Neural cell (in vitro differentiated cells): ENCODE data around the gene NFKBIA. TPM values are rescaled to one million over a fixed set of nuclear protein-coding genes. Genes with fewer than 3 reads are reported as not detected.

Experiments used
- H2AFZ ChIP-seq: fragments of 200-600, 300-800 bp; sonication (generic), shearing (Covaris generic); 2 replicates; pipeline ENCODE4 v1.6.0; 2014; ENCODE audit warnings: low read depth, mild to moderate bottlenecking, antibody characterized with exemption, low read length, moderate library complexity
- H3F3A ChIP-seq: fragments of 200-600 bp; shearing (Covaris generic); 2 replicates; pipeline ENCODE4 v1.6.1; 2016; ENCODE audit warnings: mild to moderate bottlenecking, moderate library complexity, mixed read lengths, antibody characterized with exemption, low read length; ENCODE audit not compliant: insufficient read depth, poor library complexity, severe bottlenecking
- H3K27ac ChIP-seq: fragments of 200-600, 300-800 bp; sonication (generic), shearing (Covaris generic); 2 replicates; pipeline ENCODE4 v1.5.1; 2014; ENCODE audit warnings: mild to moderate bottlenecking, low read length, moderate library complexity
- H3K27me3 ChIP-seq: fragments of 300-800, 200-600 bp; sonication (generic), shearing (Covaris generic); 2 replicates; pipeline ENCODE4 v1.6.0; 2014; ENCODE audit warnings: mild to moderate bottlenecking, low read depth, low read length, moderate library complexity; ENCODE audit not compliant: insufficient read depth
- H3K36me3 ChIP-seq: fragments of 300-800, 200-600 bp; sonication (generic), shearing (Covaris generic); 2 replicates; pipeline ENCODE4 v1.5.1; 2014; ENCODE audit warnings: mild to moderate bottlenecking, antibody characterized with exemption, low read length, moderate library complexity; ENCODE audit not compliant: insufficient read depth
- H3K4me2 ChIP-seq: fragments of 300-800, 200-600 bp; sonication (generic), shearing (Covaris generic); 2 replicates; pipeline ENCODE4 v1.6.0; 2014; ENCODE audit warnings: mild to moderate bottlenecking, low read length
- H3K4me3 ChIP-seq: fragments of 300-800, 200-600 bp; sonication (generic), shearing (Covaris generic); 2 replicates; pipeline ENCODE4 v1.5.1; 2014; ENCODE audit warnings: mild to moderate bottlenecking, low read length, moderate library complexity
- H3K79me2 ChIP-seq: fragments of 200-600 bp; shearing (Covaris generic); replicated peaks from 2 replicates; pipeline ENCODE4 v1.6.0; 2014; ENCODE audit warnings: mild to moderate bottlenecking, low read length, moderate library complexity; ENCODE audit not compliant: insufficient read depth
- H3K9ac ChIP-seq: fragments of 300-800, 200-600 bp; sonication (generic), shearing (Covaris generic); 2 replicates; pipeline ENCODE4 v1.6.1; 2016; ENCODE audit warnings: mild to moderate bottlenecking, low read length, mixed read lengths
- H3K9me2 ChIP-seq: fragments of 200-600 bp; shearing (Covaris generic); 2 replicates; pipeline ENCODE4 v1.6.1; 2016; ENCODE audit warnings: mild to moderate bottlenecking, low read length, mixed read lengths; ENCODE audit not compliant: insufficient read depth
- H3K9me3 ChIP-seq: fragments of 200-600, 300-800 bp; sonication (generic), shearing (Covaris generic); 2 replicates; pipeline ENCODE4 v1.6.1; 2016; ENCODE audit warnings: mild to moderate bottlenecking, mixed run types, low read length, moderate library complexity, mixed read lengths
- H4K20me1 ChIP-seq: fragments of 200-600 bp; shearing (Covaris generic); 2 replicates; pipeline ENCODE4 v1.6.1; 2016; ENCODE audit warnings: mild to moderate bottlenecking, mixed run types; ENCODE audit not compliant: insufficient read depth
- CTCF ChIP-seq: fragments of 450-650 bp; IDR thresholded peaks from 2 replicates; pipeline ENCODE4 v1.5.1; 2014; ENCODE audit warnings: antibody characterized with exemption, mild to moderate bottlenecking, moderate library complexity; ENCODE audit not compliant: poor library complexity, severe bottlenecking
- EP300 ChIP-seq: fragments of 450-650 bp; conservative IDR thresholded peaks from 2 replicates; pipeline ENCODE4 v1.6.1; 2014; ENCODE audit warnings: antibody characterized with exemption, mild to moderate bottlenecking, moderate library complexity; ENCODE audit not compliant: poor library complexity, severe bottlenecking
- EZH2 ChIP-seq: fragments of 200-600, 300-800 bp; shearing (Covaris generic), sonication (generic); IDR thresholded peaks from 2 replicates; pipeline ENCODE4 v1.6.1; 2014; ENCODE audit warnings: antibody characterized with exemption, low read length, borderline replicate concordance, mild to moderate bottlenecking; ENCODE audit not compliant: insufficient read depth, poor library complexity, severe bottlenecking
- MXI1 ChIP-seq: fragments of 450-650 bp; conservative IDR thresholded peaks from 2 replicates; pipeline ENCODE4 v1.6.1; 2014; ENCODE audit warnings: antibody characterized with exemption, mild to moderate bottlenecking; ENCODE audit not compliant: poor library complexity, severe bottlenecking
- POLR2AphosphoS5 ChIP-seq: IDR thresholded peaks from 2 replicates; pipeline ENCODE4 v1.6.1; 2012
- RAD21 ChIP-seq: fragments of 450-650 bp; conservative IDR thresholded peaks from 2 replicates; pipeline ENCODE4 v1.6.1; 2014; ENCODE audit warnings: antibody characterized with exemption, mild to moderate bottlenecking, moderate library complexity
- REST ChIP-seq: IDR thresholded peaks from 2 replicates; pipeline ENCODE4 v1.6.1; 2012; ENCODE audit warnings: borderline replicate concordance
- SMC3 ChIP-seq: fragments of 450-650 bp; conservative IDR thresholded peaks from 2 replicates; pipeline ENCODE4 v1.6.1; 2014; ENCODE audit warnings: antibody characterized with exemption, mild to moderate bottlenecking, moderate library complexity; ENCODE audit not compliant: poor library complexity
- TAF1 ChIP-seq: IDR thresholded peaks from 2 replicates; pipeline ENCODE4 v1.6.1; 2012; ENCODE audit warnings: low read depth
- polyA plus RNA-seq: library from polyadenylated mRNA; depleted of rRNA; stranded (reverse); fragments of >200 nt; gene quantifications from 2 replicates; pipeline ENCODE4 v1.2.3, GENCODE V29; 2014

NFKBIA gene
- polyA plus RNA-seq, 1 donor from 2014 or later = 48.8 TPM

GRCh38 chr14:35416108-35416750 lies 11.7 kb upstream of the NFKBIA start:
- H4K20me1 ChIP-seq = no peaks in the 10 kb centered on the region
- no peaks in the 10 kb centered on the region for H3K9me3 ChIP-seq
- no peaks in the 10 kb centered on the region for H3K27me3 ChIP-seq
- no peaks in the 10 kb centered on the region for H3K9me2 ChIP-seq
- H3K4me2 ChIP-seq = no peak overlapping the region
- H3K79me2 ChIP-seq = no peaks in the 10 kb centered on the region
- H3F3A ChIP-seq = no peaks in the 10 kb centered on the region
- no peak overlapping the region for H3K9ac ChIP-seq
- no peak overlapping the region for H2AFZ ChIP-seq
- H3K36me3 ChIP-seq = no peaks in the 10 kb centered on the region
- TF ChIP-seq MXI1 = no peak
- TF ChIP-seq SMC3 = no peak
- TF ChIP-seq REST = no peak
- no peak for TF ChIP-seq POLR2AphosphoS5
- no peak for TF ChIP-seq EZH2
- TF ChIP-seq CTCF = no peak
- TF ChIP-seq TAF1 = no peak
- no peak for TF ChIP-seq RAD21
- TF ChIP-seq EP300 = no peak
- H3K27ac ChIP-seq = no peak overlapping the region
- H3K4me3 ChIP-seq = no peak overlapping the region

- Histone ChIP-seq H3K27ac (no peak overlapping the region), H3K9ac (no peak overlapping the region), H3F3A (no peaks in the 10 kb centered on the region), H3K9me3 (no peaks in the 10 kb centered on the region), H3K36me3 (no peaks in the 10 kb centered on the region), H3K27me3 (no peaks in the 10 kb centered on the region), H4K20me1 (no peaks in the 10 kb centered on the region), H2AFZ (no peak overlapping the region), H3K9me2 (no peaks in the 10 kb centered on the region), H3K4me2 (no peak overlapping the region), H3K79me2 (no peaks in the 10 kb centered on the region), H3K4me3 (no peak overlapping the region)
- no peak for TF ChIP-seq CTCF
- no peak for TF ChIP-seq SMC3
- no peak for TF ChIP-seq RAD21
- TF ChIP-seq MXI1 = no peak
- no peak for TF ChIP-seq TAF1
- TF ChIP-seq POLR2AphosphoS5 = no peak
- no peak for TF ChIP-seq EZH2
- TF ChIP-seq REST = no peak
- no peak for TF ChIP-seq EP300
Observed at GRCh38 chr14:35414365-35414764, 9.8 kb upstream of the NFKBIA start.
